RWPE2 (cell line): ENCODE data around the gene SMTNL2.
"Not testable (repeated sequence)": the region's sequence is repeated elsewhere in the genome, so short reads cannot be mapped to it uniquely, and the experiment has no call there.

Experiments
- ATAC-seq: fragments of 200-7000 bp; cut with Tn5 transposase; 3 replicates; pipeline ENCODE4 v1.9.1; 2021; ENCODE audit warnings: low read depth
- DNase-seq: peaks from one replicate; pipeline ENCODE4 v3.0.0-alpha.2; 2020; ENCODE audit warnings: low spot score
- H3K27ac ChIP-seq: fragments of 450-650 bp; 2 replicates; pipeline ENCODE4 v1.5.1; 2017; ENCODE audit warnings: mild to moderate bottlenecking; ENCODE audit not compliant: poor library complexity, severe bottlenecking
- H3K27me3 ChIP-seq: fragments of 250-450 bp; sonication (Bioruptor Pico); 2 replicates; pipeline ENCODE4 v1.5.1; 2021; ENCODE audit warnings: mild to moderate bottlenecking, moderate library complexity; ENCODE audit not compliant: insufficient read depth, poor library complexity, severe bottlenecking
- H3K36me3 ChIP-seq: fragments of 250-450 bp; sonication (Bioruptor Pico); 2 replicates; pipeline ENCODE4 v1.5.1; 2020; ENCODE audit warnings: low read depth, mild to moderate bottlenecking, moderate library complexity
- H3K4me1 ChIP-seq: fragments of 250-450 bp; sonication (Bioruptor Pico); 2 replicates; pipeline ENCODE4 v1.5.1; 2021; ENCODE audit warnings: mild to moderate bottlenecking, moderate library complexity; ENCODE audit not compliant: insufficient read depth, poor library complexity, severe bottlenecking
- H3K4me3 ChIP-seq: fragments of 250-450 bp; sonication (Bioruptor Pico); 2 replicates; pipeline ENCODE4 v1.5.1; 2021; ENCODE audit warnings: mild to moderate bottlenecking, moderate library complexity; ENCODE audit not compliant: severe bottlenecking
- H3K9me3 ChIP-seq: fragments of 250-450 bp; sonication (Bioruptor Pico); 2 replicates; pipeline ENCODE4 v1.5.1; 2021; ENCODE audit warnings: mild to moderate bottlenecking, moderate library complexity; ENCODE audit not compliant: severe bottlenecking
- TF ChIP-seq, protein P1 (sequence below): fragments of 450-650 bp; IDR thresholded peaks from one replicate; pipeline ENCODE4 v1.5.1; 2017; ENCODE audit warnings: mild to moderate bottlenecking, moderate library complexity; ENCODE audit not compliant: poor library complexity, severe bottlenecking

Gene SMTNL2

DNA sequence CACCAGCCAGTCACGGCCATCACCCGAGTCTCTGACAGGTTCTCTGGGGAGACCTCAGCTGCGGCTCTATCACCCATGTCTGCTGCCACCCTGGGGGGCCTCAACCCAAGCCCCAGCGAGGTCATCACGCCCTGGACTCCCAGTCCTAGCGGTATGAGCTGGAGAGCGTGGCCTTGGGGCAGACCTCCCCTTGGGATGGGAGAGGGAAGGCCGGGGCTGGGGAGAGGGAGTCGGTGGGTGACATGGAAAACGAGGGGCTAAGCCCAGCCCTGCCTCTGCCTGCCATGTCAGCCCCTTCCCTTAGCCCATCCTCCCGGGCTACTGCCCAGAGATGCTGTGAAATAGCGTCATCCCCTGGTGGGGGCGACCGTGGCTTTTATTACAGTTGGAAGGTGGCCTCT is 8.7 kb downstream of the SMTNL2 start:
- Histone ChIP-seq H3K27ac (no peak overlapping the region), H3K36me3 (no peaks in the 10 kb centered on the region), H3K27me3 (peaks cover 12% of the 10 kb centered on the region), H3K4me1 (no peaks in the 10 kb centered on the region), H3K4me3 (no peak overlapping the region), H3K9me3 (no peaks in the 10 kb centered on the region)
- DNase-seq: no peak
- TF ChIP-seq, protein P1, sequence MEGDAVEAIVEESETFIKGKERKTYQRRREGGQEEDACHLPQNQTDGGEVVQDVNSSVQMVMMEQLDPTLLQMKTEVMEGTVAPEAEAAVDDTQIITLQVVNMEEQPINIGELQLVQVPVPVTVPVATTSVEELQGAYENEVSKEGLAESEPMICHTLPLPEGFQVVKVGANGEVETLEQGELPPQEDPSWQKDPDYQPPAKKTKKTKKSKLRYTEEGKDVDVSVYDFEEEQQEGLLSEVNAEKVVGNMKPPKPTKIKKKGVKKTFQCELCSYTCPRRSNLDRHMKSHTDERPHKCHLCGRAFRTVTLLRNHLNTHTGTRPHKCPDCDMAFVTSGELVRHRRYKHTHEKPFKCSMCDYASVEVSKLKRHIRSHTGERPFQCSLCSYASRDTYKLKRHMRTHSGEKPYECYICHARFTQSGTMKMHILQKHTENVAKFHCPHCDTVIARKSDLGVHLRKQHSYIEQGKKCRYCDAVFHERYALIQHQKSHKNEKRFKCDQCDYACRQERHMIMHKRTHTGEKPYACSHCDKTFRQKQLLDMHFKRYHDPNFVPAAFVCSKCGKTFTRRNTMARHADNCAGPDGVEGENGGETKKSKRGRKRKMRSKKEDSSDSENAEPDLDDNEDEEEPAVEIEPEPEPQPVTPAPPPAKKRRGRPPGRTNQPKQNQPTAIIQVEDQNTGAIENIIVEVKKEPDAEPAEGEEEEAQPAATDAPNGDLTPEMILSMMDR: no peak
- ATAC-seq: no peak

DNA sequence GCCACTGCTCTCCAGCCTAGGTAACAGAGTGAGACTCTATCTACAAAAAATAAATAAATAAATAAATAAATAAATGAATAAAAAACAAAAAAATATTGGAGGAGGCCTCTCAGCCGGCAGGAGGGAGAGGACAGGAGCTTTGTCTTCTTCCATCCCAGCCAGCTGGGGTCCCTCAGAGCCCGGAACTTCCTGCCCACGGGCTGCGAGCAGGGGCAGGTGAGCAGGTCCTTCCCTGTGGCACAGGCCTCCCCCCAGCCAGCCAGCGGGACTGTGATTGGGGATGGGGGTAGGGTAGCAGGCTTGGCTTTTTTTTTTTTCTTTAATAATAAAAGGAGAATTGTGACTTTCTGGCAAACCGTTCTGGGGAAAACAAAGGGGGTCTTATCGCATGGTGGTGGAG is 10.1 kb downstream of the SMTNL2 start:
- Histone ChIP-seq H3K4me1 (no peaks in the 10 kb centered on the region), H3K27ac (no peak overlapping the region), H3K36me3 (no peaks in the 10 kb centered on the region), H3K27me3 (peaks cover 5% of the 10 kb centered on the region), H3K4me3 (no peak overlapping the region), H3K9me3 (no peaks in the 10 kb centered on the region)
- TF ChIP-seq, protein P1: no peak
- DNase-seq: no peak
- no peak for ATAC-seq

DNA sequence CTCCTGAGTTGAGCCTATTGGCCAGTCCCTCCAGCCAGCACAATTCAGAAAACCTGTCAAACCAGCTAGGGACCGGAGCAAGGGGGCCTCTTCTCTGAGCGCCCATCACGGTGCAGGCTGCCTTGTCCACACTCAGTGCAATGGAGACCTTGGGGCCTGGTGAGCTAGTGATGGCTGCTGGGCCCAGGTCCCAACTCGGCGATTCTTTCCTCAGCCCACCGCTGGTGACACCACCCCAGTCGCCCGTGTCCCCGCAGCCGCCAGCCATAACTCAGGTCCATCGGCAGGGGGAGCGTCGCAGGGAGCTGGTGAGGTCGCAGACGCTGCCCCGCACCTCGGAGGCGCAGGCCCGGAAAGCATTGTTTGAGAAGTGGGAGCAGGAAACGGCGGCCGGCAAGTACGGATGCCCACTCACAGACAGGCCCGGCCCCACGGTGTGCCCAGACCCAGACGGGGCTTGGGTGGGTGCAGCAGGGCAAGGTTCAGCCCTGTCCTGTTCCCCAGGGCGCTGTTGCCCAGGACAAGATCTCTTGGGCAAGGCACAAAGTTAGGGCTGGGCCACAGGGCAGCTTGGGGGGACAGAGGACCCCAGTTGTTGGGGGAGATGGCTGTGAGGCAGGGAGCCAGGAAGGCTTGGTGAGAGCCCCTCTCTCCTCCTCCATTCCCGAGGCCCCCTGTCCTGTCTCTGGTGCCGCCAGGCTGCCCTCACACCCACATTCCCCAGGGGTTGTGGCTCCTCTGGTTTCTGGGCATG is 10.8 kb downstream of the SMTNL2 start:
- ATAC-seq: 0 out of 3 replicates have a peak, but pooled peaks have one; percentile 5
- H3K4me3 ChIP-seq: no peak overlapping the region
- H3K27ac ChIP-seq: no peak overlapping the region
- H3K4me1 ChIP-seq: no peaks in the 10 kb centered on the region
- TF ChIP-seq, protein P1: peak; percentile 19
- no peaks in the 10 kb centered on the region for H3K36me3 ChIP-seq
- H3K27me3 ChIP-seq: peaks cover 8% of the 10 kb centered on the region
- DNase-seq: no peak
- no peaks in the 10 kb centered on the region for H3K9me3 ChIP-seq

DNA sequence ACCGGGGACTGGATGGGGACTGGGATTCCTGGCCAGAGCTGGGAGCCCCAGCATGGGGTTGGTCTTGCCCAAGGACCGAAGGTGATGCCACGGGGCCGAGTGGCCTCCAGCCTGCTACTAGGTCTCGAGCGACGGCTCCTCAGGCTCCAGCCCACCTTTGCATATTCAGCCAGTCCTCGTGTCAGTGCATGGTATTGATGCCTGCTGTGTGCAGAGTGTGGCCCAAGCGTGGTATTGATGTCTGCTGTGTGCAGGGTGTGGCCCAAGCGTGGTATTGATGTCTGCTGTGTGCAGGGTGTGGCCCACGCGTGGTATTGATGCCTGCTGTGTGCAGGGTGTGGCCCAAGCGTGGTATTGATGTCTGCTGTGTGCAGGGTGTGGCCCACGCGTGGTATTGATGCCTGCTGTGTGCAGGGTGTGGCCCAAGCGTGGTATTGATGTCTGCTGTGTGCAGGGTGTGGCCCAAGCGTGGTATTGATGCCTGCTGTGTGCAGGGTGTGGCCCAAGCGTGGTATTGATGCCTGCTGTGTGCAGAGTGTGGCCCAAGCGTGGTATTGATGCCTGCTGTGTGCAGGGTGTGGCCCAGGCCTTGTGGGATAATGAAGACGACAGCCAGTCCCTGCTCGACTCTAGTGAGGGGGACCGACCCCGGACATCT is 11.5 kb downstream of the SMTNL2 start:
- not testable (repeated sequence) for DNase-seq, H3K36me3 ChIP-seq, H3K27me3 ChIP-seq, H3K9me3 ChIP-seq, ATAC-seq, H3K27ac ChIP-seq, H3K4me3 ChIP-seq, H3K4me1 ChIP-seq

DNA sequence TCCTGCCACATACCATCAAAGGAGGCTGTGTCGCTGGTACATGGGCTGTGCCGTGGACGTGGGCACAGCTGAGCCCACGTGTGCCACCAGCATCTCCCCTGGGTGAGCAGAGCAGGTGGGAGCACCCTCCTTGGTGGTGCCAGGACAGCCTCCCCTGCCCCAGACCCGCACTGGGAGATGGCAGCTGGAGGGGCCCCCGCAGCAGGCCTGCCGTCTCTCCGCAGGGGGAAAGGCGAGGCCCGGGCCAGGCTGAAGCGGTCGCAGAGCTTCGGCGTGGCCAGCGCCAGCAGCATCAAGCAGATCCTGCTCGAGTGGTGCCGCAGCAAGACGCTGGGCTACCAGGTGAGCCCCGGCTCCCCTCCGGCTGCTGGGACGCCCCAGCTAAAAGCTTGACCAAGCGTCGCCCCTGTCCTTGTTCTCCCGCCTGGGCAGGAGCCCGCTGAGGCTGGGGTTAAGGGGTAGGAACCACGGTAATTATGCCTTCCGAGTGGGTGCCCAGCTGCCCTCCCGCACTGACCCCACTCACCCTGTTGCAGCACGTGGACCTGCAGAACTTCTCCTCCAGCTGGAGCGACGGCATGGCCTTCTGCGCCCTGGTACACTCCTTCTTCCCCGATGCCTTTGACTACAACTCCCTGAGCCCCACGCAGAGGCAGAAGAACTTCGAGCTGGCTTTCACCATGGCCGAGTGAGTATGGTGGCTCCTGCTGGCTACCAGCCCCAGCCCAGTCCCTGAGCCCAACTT is 12.5 kb downstream of the SMTNL2 start:
- Histone ChIP-seq H3K27me3 (peaks cover 3% of the 10 kb centered on the region), H3K36me3 (no peaks in the 10 kb centered on the region), H3K4me3 (no peak overlapping the region), H3K27ac (no peak overlapping the region), H3K9me3 (no peaks in the 10 kb centered on the region), H3K4me1 (no peaks in the 10 kb centered on the region)
- TF ChIP-seq, protein P1: no peak
- DNase-seq (no peak), ATAC-seq (no peak)
